ENCODE results near the gene MAPK11.

The MAPK11 gene

GRCh38 chr22:50306753-50307749 lies 36.9 kb upstream of the MAPK11 start, which contains the start of gene PLXNB2:
TSS of gene PLXNB2 (minus strand) at chr22:50307646. CDS start at chr22:50290584, 17,062 bp downstream.
- Mint-ChIP-seq H3K27me3 (ENCODE audit: low read depth, poor library complexity) (peaks cover 3% of the 10 kb centered on the region), H3K4me3 (peak within 1 kb of the TSS; percentile 89), H3K27ac (peak within 1 kb of the TSS; percentile 33), H3K9me3 (no peaks in the 10 kb centered on the region), H3K36me3 (ENCODE audit: low read depth) (no peaks in the 10 kb centered on the region), H3K4me1 (peaks cover 54% of the 10 kb centered on the region)
- TF ChIP-seq CTCF (IDR thresholded peaks at IDR 0.05): no peak
- peak; percentile 82 for DNase-seq

GRCh38 chr22:50305923-50306566 lies 35.9 kb upstream of the MAPK11 start:
- Mint-ChIP-seq H3K27me3 (ENCODE audit: low read depth, poor library complexity) (no peaks in the 10 kb centered on the region), H3K27ac (peak overlapping the region; percentile 92), H3K36me3 (ENCODE audit: low read depth) (no peaks in the 10 kb centered on the region), H3K9me3 (no peaks in the 10 kb centered on the region), H3K4me3 (peak overlapping the region; percentile 89), H3K4me1 (peaks cover 61% of the 10 kb centered on the region)
- peak; percentile 81 for DNase-seq
- no peak for TF ChIP-seq CTCF (IDR thresholded peaks at IDR 0.05)

DNA sequence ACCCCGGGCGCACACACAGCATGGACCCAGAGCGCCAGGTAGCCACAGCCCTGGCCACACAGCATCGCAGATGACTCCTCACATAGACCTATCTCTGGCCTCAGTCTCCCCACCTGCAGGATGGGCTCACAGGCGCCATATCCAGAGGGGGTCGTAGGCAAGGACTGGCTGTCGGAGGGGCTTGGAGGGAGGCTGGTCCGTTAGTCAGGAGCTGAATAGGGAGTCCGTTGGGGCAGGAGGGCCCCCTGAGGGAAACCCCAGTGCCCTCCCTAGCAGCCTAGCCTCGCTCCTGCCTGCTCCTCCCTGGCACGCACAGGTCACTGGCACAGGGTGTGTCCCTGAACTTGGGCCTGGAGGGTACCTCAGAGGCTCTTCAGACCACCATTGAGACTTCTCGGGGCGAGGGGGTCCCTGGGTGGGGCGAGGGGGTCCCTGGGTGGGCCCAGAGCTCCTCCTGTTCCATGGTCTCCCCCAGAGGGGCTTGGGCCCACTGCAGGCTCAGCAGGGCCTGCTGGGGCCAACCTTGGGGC lies 35.3 kb upstream of the MAPK11 start:
- Mint-ChIP-seq H3K27ac (no peak overlapping the region), H3K4me1 (peaks cover 64% of the 10 kb centered on the region), H3K36me3 (ENCODE audit: low read depth) (no peaks in the 10 kb centered on the region), H3K27me3 (ENCODE audit: low read depth, poor library complexity) (no peaks in the 10 kb centered on the region), H3K9me3 (no peaks in the 10 kb centered on the region), H3K4me3 (peak overlapping the region; percentile 89)
- TF ChIP-seq CTCF (IDR thresholded peaks at IDR 0.05): no peak
- DNase-seq: no peak

- no peaks in the 10 kb centered on the region for H3K27me3 Mint-ChIP-seq (ENCODE audit: low read depth, poor library complexity)
- H3K27ac Mint-ChIP-seq: no peak overlapping the region
- H3K4me1 Mint-ChIP-seq: peaks cover 60% of the 10 kb centered on the region
- TF ChIP-seq CTCF (IDR thresholded peaks at IDR 0.05): no peak
- no peak for DNase-seq
- H3K4me3 Mint-ChIP-seq: peak overlapping the region; percentile 89
- H3K9me3 Mint-ChIP-seq: no peaks in the 10 kb centered on the region
- H3K36me3 Mint-ChIP-seq (ENCODE audit: low read depth): no peaks in the 10 kb centered on the region
Observed at GRCh38 chr22:50304528-50305392, 34.6 kb upstream of the MAPK11 start.

DNA sequence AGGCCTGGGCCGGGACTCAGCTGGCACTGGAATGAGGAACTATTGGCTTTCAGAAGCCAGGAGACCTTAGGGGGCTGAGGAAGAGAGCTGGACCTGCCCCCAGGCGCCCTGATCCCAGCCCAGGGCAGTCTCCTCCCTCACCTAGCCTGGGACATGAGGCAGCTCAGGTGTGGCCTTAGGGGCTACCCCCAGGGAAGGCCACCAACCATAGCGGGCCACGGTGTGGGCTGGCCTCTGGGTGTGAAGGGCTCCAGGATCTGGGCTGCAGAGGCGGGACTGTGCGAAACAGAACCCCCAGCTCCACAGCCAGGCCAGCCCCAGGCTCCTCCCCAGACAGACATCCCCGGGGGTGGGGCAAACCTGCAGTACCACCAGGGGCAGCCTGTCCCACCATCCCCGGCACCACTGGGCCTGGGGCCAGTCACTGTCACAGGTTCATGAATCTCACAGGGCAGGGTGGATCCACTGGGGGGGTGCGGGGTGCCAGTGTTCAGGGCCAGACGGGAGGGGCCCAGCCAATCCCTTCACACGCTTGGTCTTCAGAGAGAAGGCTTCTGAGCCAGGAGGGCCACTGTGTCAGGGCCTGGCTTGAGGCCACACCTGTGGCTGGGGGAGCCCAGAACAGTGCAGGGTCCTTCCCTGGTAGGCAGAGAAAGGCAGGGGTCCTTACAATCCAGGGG lies 33.8 kb upstream of the MAPK11 start:
- no peak for TF ChIP-seq CTCF (IDR thresholded peaks at IDR 0.05)
- Mint-ChIP-seq H3K4me3 (peak overlapping the region; percentile 66), H3K27ac (peak overlapping the region; percentile 55), H3K27me3 (ENCODE audit: low read depth, poor library complexity) (no peaks in the 10 kb centered on the region), H3K4me1 (peaks cover 52% of the 10 kb centered on the region), H3K9me3 (no peaks in the 10 kb centered on the region), H3K36me3 (ENCODE audit: low read depth) (no peaks in the 10 kb centered on the region)
- peak; percentile 43 for DNase-seq

Data from nephron progenitor cell (in vitro differentiated cells).